Tibial artery (tissue), 4 donors: Measurements from ENCODE around the gene SMAD3.
A peak's percentile ranks its signal among the peaks of the same experiment; 100 is the strongest.

Experiments
- DNase-seq, 2 donors: peaks; one replicate each; pipeline ENCODE4 v3.0.0-alpha.2; 2019
- H3K27ac ChIP-seq, 2 donors: fragments of 200-600 bp; sonication (generic) in 1 of 2; 1 replicate in 1 of 2; 2 replicates in 1 of 2; pipeline ENCODE4 v1.5.1; 2018 to 2019; ENCODE audit warnings: mild to moderate bottlenecking in 1 of 2
- H3K27me3 ChIP-seq, 2 donors: fragments of 200-600 bp; sonication (generic) in 1 of 2; one replicate each; pipeline versions ENCODE4 v1.5.1 to v1.6.0; 2016 to 2019
- H3K36me3 ChIP-seq, 3 donors: fragments of 200-600 bp; sonication (generic) in 2 of 3; one replicate each; pipeline ENCODE4 v1.5.1; 2016 to 2019; ENCODE audit warnings: mild to moderate bottlenecking in 2 of 3
- H3K4me1 ChIP-seq, 4 donors: fragments of 200-600 bp; sonication (generic) in 2 of 4; 1 replicate in 3 of 4; 2 replicates in 1 of 4; pipeline ENCODE4 v1.5.1; 2016 to 2019
- H3K4me3 ChIP-seq, 2 donors: fragments of 200-600 bp; sonication (generic) in 1 of 2; 1 replicate in 1 of 2; 2 replicates in 1 of 2; pipeline ENCODE4 v1.5.1; 2018 to 2019; ENCODE audit warnings: mild to moderate bottlenecking in 2 of 2
- H3K9me3 ChIP-seq, 3 donors: fragments of 200-600 bp; sonication (generic) in 1 of 3; one replicate each; pipeline ENCODE4 v1.5.1; 2016 to 2019
- intact Hi-C: fragments of 100-400 bp; cut with DNase I; formaldehyde crosslinking; loops from one replicate; pipeline ENCODE4 v1.15.0; 2023; ENCODE audit warnings: low total_unique reads
- TF ChIP-seq, protein P1 (sequence below), 2 experiments: fragments of 200-600 bp in 1 of 2; fragments of 450-650 bp in 1 of 2; IDR thresholded peaks; one replicate each; pipeline ENCODE4 v1.5.1; 2017 to 2019; ENCODE audit warnings: antibody characterized with exemption in 2 of 2, mild to moderate bottlenecking in 1 of 2, moderate library complexity in 1 of 2

The SMAD3 gene

DNA sequence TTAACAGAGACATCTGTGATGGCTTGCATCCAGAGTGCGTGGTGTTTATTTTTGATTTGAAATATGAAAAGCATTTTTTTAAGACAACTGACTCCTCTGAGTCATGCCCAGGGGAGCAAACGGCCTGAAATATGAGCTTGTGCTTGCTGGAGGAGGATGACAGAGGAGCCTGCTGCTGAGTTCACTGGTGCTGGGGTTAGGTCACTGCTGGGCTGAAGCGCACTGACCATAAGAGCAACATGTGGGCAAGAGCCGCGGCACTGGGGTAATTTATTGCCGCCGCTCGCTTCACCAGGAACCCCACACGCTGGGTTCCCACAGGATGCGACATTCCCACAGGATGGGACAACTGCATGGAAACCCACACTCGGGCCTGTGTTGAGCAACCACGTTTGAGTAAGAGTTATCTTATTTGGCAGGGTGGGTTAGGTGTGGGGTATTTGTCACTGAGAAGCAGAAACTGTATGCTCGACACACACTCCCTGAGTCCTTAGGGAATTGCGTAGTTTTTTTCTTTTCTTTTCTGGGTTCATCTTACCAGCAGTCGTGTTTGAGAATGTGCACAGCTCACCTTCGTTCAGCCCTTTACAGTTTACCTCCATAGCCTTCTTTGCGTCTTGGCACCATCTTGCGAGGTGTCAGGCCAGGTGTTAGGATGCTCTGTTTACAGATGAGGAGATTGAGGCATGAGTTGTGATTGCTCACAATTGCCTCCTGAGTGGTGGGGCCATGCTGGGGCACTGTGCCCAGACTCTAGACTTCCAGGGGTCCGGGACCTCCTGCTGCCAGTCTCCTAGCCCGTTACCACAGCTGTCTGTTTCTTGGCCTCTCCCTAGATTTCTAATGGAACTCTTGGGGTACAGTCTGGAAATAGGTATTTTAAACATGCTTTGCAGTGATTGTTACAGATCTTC is 60.4 kb downstream of the SMAD3 start:
- TF ChIP-seq, protein P1, sequence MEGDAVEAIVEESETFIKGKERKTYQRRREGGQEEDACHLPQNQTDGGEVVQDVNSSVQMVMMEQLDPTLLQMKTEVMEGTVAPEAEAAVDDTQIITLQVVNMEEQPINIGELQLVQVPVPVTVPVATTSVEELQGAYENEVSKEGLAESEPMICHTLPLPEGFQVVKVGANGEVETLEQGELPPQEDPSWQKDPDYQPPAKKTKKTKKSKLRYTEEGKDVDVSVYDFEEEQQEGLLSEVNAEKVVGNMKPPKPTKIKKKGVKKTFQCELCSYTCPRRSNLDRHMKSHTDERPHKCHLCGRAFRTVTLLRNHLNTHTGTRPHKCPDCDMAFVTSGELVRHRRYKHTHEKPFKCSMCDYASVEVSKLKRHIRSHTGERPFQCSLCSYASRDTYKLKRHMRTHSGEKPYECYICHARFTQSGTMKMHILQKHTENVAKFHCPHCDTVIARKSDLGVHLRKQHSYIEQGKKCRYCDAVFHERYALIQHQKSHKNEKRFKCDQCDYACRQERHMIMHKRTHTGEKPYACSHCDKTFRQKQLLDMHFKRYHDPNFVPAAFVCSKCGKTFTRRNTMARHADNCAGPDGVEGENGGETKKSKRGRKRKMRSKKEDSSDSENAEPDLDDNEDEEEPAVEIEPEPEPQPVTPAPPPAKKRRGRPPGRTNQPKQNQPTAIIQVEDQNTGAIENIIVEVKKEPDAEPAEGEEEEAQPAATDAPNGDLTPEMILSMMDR (IDR thresholded peaks at IDR 0.05) = no peak
- H3K36me3 ChIP-seq = no peaks in the 10 kb centered on the region
- peaks cover 0 to 71% (median 60%) of the 10 kb centered on the region in 4 donors for H3K4me1 ChIP-seq
- no peaks in the 10 kb centered on the region for H3K27me3 ChIP-seq
- intact Hi-C loops = no loop called here
- no peak overlapping the region for H3K4me3 ChIP-seq
- peak; percentile 91 to 93 for DNase-seq
- no peaks in the 10 kb centered on the region for H3K9me3 ChIP-seq
- H3K27ac ChIP-seq = peak overlapping the region; percentile 73 to 78

DNA sequence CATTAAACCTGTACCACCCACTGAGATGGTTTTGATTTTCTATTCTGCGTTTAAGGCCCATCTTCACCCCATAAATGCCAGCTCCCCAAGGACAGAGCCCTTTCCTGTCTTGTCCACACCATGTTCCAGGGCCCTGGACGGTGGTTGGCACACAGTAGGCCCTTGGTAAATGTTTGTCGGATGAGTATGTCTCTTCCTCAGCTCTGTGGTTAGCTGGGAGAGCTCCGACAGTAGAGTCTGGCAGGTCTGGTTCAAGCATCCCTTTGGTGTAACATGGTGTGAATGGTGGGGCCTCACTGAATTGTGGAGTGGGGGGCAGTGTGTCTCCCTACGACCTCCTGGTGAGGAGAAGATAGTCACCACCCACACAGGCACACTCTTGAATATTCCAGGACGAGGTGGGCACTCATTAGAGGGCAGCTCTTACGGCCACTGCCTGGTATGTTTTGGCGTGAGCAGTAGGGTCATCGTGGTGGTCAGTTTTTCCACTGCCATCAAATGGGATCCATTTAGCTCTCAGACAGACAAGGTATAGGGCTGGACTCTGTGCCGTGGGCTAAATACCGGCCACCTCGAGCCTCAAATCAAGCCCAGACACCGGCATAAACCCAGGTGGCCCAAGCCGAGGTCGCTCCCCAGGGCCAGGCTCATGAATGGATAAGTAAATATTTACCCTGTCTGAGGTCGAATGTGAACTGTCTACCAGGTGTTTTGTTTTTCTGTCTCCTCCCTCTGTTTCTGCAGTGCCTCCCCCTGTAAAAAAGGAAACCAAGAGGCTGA is 61.3 kb downstream of the SMAD3 start:
- H3K36me3 ChIP-seq = no peaks in the 10 kb centered on the region
- intact Hi-C loops = no loop called here
- DNase-seq = peak; percentile 19 to 57
- peaks cover 0 to 71% (median 60%) of the 10 kb centered on the region in 4 donors for H3K4me1 ChIP-seq
- H3K9me3 ChIP-seq = no peaks in the 10 kb centered on the region
- H3K27ac ChIP-seq = peak overlapping the region; percentile 73 to 78
- H3K27me3 ChIP-seq = no peaks in the 10 kb centered on the region
- H3K4me3 ChIP-seq = no peak overlapping the region
- TF ChIP-seq, protein P1 (IDR thresholded peaks at IDR 0.05) = no peak

DNA sequence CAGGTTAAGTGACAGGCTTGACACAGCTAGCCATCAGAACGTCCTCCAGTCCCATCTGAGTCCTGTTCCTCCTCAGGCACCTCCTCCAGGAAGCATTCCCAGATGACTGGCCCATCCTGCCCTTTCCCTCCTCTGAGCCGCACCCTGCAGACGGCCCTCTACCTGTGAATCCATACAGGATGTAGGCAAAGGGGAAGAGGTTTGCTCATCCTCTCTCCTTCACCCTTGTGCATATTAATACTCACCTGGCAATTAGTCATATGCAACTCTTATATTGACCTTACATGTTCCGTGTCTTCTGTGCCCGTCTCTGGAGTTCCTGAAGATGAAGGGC is 61.9 kb downstream of the SMAD3 start:
- Histone ChIP-seq H3K27ac (peak overlapping the region; percentile 9 to 73), H3K4me1 (peaks cover 0 to 71% (median 56%) of the 10 kb centered on the region in 4 donors), H3K4me3 (no peak overlapping the region), H3K36me3 (no peaks in the 10 kb centered on the region), H3K27me3 (no peaks in the 10 kb centered on the region), H3K9me3 (no peaks in the 10 kb centered on the region)
- intact Hi-C loops = no loop called here
- TF ChIP-seq, protein P1 (IDR thresholded peaks at IDR 0.05) = no peak
- DNase-seq = peak; percentile 19 to 37

DNA sequence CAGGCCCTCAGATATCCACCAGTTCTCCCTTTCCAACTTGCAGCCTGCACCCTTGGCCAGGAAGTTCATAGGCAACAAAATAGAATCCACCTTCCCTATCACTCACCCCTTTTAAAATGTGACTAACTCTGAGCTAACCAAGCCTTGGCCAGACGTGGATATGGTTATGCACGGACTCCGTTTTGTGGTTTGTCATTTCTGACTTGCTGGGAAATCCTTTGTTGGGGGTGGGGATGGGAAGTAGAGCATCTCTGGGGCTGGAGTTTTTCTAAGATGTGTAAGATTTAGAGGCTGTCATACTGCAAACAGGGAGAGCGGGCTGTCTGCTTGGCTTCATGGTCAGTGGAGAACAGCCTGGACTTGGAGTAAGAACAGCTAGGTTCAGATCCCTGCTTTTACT is 62.6 kb downstream of the SMAD3 start:
- no peaks in the 10 kb centered on the region for H3K36me3 ChIP-seq
- H3K4me3 ChIP-seq = no peak overlapping the region
- no peaks in the 10 kb centered on the region for H3K9me3 ChIP-seq
- peaks cover 0 to 73% (median 55%) of the 10 kb centered on the region in 4 donors for H3K4me1 ChIP-seq
- H3K27ac ChIP-seq = peak overlapping the region; percentile 9 to 17
- TF ChIP-seq, protein P1 (IDR thresholded peaks at IDR 0.05) = no peak
- DNase-seq = peak; percentile 44 to 47
- no peaks in the 10 kb centered on the region for H3K27me3 ChIP-seq
- intact Hi-C loops = no loop called here

DNA sequence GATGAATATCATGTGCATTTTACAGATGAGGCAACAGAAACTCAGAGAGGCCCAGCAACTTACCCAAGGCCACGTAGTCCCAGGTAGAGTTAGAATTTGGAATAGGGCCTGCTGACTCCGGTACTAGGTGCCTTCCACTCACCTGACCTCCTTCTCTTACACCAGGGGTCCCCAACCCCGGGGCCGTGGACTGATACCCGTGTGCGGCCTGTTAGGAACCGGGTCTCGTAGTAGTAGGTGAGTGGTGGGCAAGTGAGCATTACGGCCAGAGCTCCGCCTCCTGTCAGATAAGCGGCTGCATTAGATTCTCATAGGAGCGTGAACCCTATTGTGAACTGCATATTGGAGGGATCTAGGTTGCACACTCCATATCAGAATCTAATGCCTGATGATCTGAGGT is 64.8 kb downstream of the SMAD3 start:
- Histone ChIP-seq H3K36me3 (no peaks in the 10 kb centered on the region), H3K4me1 (peaks cover 0 to 78% (median 63%) of the 10 kb centered on the region in 4 donors), H3K27me3 (no peaks in the 10 kb centered on the region), H3K9me3 (no peaks in the 10 kb centered on the region), H3K4me3 (no peak overlapping the region), H3K27ac (no peak overlapping the region)
- intact Hi-C loops = no loop called here
- TF ChIP-seq, protein P1 (IDR thresholded peaks at IDR 0.05) = no peak
- peak in 1 of 2 donors; percentile 58 for DNase-seq
